IPS DF 6.9 (cell line): ENCODE measurements around the gene C2CD3.
"Not testable (repeated sequence)": the region's sequence is repeated elsewhere in the genome, so short reads cannot be mapped to it uniquely, and the experiment has no call there.

Source experiments
- DNase-seq: peaks from one replicate; pipeline ENCODE4 v3.0.0-alpha.2; 2013; ENCODE audit warnings: low read depth, low spot score
- H3K27ac ChIP-seq: one replicate; pipeline ENCODE4 v1.5.1; 2013; ENCODE audit warnings: low read length, control low read depth
- H3K27me3 ChIP-seq: 2 replicates; pipeline ENCODE4 v1.6.1; 2013; ENCODE audit warnings: mild to moderate bottlenecking, low read length; ENCODE audit not compliant: control insufficient read depth, insufficient read depth
- H3K36me3 ChIP-seq: 2 replicates; pipeline ENCODE4 v1.6.1; 2013; ENCODE audit warnings: low read length; ENCODE audit not compliant: control insufficient read depth, insufficient read depth
- H3K4me1 ChIP-seq: 2 replicates; pipeline ENCODE4 v1.6.1; 2013; ENCODE audit warnings: low read length; ENCODE audit not compliant: control insufficient read depth, insufficient read depth
- H3K4me3 ChIP-seq: 2 replicates; pipeline ENCODE4 v1.5.1; 2013; ENCODE audit warnings: mild to moderate bottlenecking, low read length
- H3K9me3 ChIP-seq: 2 replicates; pipeline ENCODE4 v1.6.1; 2013; ENCODE audit warnings: low read length, inconsistent platforms; ENCODE audit not compliant: control insufficient read depth, insufficient read depth
- WGBS: extraction: QIAGEN DNeasy Blood & Tissue Kit; methylation state at CpG from one replicate; pipeline ENCODE4 v1.1.7; 2013; ENCODE audit warnings: mixed read lengths, missing lambda C conversion rate; ENCODE audit not compliant: insufficient read length, insufficient coverage; 5-methylcytosine and 5-hydroxymethylcytosine counted together

C2CD3 gene

GRCh38 chr11:74090701-74091100, 80.1 kb downstream of the C2CD3 start:
- H3K9me3 ChIP-seq = no peaks in the 10 kb centered on the region
- no peak overlapping the region for H3K27ac ChIP-seq
- no peaks in the 10 kb centered on the region for H3K4me1 ChIP-seq
- no CpG with 5 or more reads among the region's 3 CpGs for WGBS
- H3K4me3 ChIP-seq = no peak overlapping the region
- no peaks in the 10 kb centered on the region for H3K27me3 ChIP-seq
- no peak for DNase-seq
- peaks cover 12% of the 10 kb centered on the region; the same call in 1 of the 2 replicates for H3K36me3 ChIP-seq

DNA sequence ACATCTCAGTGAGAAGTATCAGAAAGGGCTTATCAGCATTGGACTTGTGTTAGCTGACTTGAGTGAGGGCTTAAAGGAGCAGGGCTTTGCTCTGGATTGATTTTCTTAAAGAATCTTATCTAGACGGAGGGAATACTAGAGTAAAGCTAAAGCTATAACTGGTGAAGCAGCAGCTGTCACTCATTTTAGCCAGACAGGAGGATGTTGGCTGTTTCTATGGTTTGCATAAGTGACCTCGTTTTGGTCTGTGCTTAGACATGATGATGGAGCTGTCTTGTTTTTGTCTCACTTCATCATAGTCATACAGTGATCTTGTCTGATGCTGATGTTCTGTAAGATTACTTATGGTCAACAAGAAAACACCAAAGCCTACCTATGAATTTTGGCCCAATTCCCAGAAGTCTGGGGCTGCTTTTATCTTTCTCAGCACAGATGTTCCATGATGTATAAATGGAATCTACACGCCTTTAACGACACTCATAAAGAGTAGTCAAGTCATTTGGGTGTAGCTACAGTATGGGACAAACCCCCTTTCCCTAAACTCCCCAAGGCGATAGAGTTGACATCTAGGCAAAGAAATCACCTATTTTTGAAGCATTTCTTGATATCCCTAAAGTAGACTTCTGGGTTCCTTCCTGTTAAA, 84.4 kb downstream of the C2CD3 start:
- Histone ChIP-seq H3K27me3 (no peaks in the 10 kb centered on the region), H3K4me3 (no peak overlapping the region), H3K4me1 (no peaks in the 10 kb centered on the region), H3K9me3 (no peaks in the 10 kb centered on the region), H3K27ac (no peak overlapping the region), H3K36me3 (peaks cover 8% of the 10 kb centered on the region; the same call in 1 of the 2 replicates)
- no peak for DNase-seq
- WGBS = no CpG with 5 or more reads among the region's 5 CpGs

- Histone ChIP-seq H3K9me3 (no peaks in the 10 kb centered on the region), H3K4me1 (no peaks in the 10 kb centered on the region), H3K4me3 (no peak overlapping the region), H3K27ac (no peak overlapping the region), H3K36me3 (peaks cover 8% of the 10 kb centered on the region; the same call in 1 of the 2 replicates), H3K27me3 (no peaks in the 10 kb centered on the region)
- no peak for DNase-seq
- no CpG with 5 or more reads among the region's 6 CpGs for WGBS
Observed at GRCh38 chr11:74085542-74085892, 85.3 kb downstream of the C2CD3 start.

- 100% methylated on average over 1 of the region's 2 CpGs for WGBS
- H3K9me3 ChIP-seq = no peaks in the 10 kb centered on the region
- H3K4me3 ChIP-seq = no peak overlapping the region
- H3K27me3 ChIP-seq = no peaks in the 10 kb centered on the region
- DNase-seq = no peak
- peaks cover 4% of the 10 kb centered on the region; the same call in 1 of the 2 replicates for H3K36me3 ChIP-seq
- no peaks in the 10 kb centered on the region for H3K4me1 ChIP-seq
- H3K27ac ChIP-seq = no peak overlapping the region
Observed at GRCh38 chr11:74084796-74085541, 85.8 kb downstream of the C2CD3 start.

- H3K4me1 ChIP-seq, DNase-seq, H3K27me3 ChIP-seq, H3K27ac ChIP-seq, H3K9me3 ChIP-seq, H3K4me3 ChIP-seq, H3K36me3 ChIP-seq: not testable (repeated sequence)
- no CpG with 5 or more reads among the region's 4 CpGs for WGBS
Observed at GRCh38 chr11:74083927-74084326, 86.9 kb downstream of the C2CD3 start.

- DNase-seq = no peak
- Histone ChIP-seq H3K9me3 (no peaks in the 10 kb centered on the region), H3K4me3 (no peak overlapping the region), H3K36me3 (peaks cover 2% of the 10 kb centered on the region; the same call in 1 of the 2 replicates), H3K27ac (no peak overlapping the region), H3K4me1 (no peaks in the 10 kb centered on the region), H3K27me3 (no peaks in the 10 kb centered on the region)
- no CpG with 5 or more reads among the region's 1 CpG for WGBS
Observed at GRCh38 chr11:74081428-74081827, 89.4 kb downstream of the C2CD3 start.

- DNase-seq = no peak
- Histone ChIP-seq H3K27ac (no peak overlapping the region), H3K9me3 (no peaks in the 10 kb centered on the region), H3K4me1 (no peaks in the 10 kb centered on the region), H3K36me3 (peaks cover 6% of the 10 kb centered on the region; the same call in 1 of the 2 replicates), H3K4me3 (no peak overlapping the region), H3K27me3 (no peaks in the 10 kb centered on the region)
- no CpG with 5 or more reads among the region's 3 CpGs for WGBS
Observed at GRCh38 chr11:74077193-74077592, 93.6 kb downstream of the C2CD3 start.

GRCh38 chr11:74072721-74073120, 98.1 kb downstream of the C2CD3 start:
- H3K27ac ChIP-seq = no peak overlapping the region
- DNase-seq = no peak
- H3K4me1 ChIP-seq = no peaks in the 10 kb centered on the region
- no peaks in the 10 kb centered on the region for H3K9me3 ChIP-seq
- H3K4me3 ChIP-seq = no peak overlapping the region
- peaks cover 4% of the 10 kb centered on the region; the same call in 1 of the 2 replicates for H3K36me3 ChIP-seq
- no CpG with 5 or more reads among the region's 1 CpG for WGBS
- no peaks in the 10 kb centered on the region for H3K27me3 ChIP-seq

- no peak overlapping the region for H3K4me3 ChIP-seq
- DNase-seq = no peak
Observed at GRCh38 chr11:74072286-74072685, 98.5 kb downstream of the C2CD3 start.

DNA sequence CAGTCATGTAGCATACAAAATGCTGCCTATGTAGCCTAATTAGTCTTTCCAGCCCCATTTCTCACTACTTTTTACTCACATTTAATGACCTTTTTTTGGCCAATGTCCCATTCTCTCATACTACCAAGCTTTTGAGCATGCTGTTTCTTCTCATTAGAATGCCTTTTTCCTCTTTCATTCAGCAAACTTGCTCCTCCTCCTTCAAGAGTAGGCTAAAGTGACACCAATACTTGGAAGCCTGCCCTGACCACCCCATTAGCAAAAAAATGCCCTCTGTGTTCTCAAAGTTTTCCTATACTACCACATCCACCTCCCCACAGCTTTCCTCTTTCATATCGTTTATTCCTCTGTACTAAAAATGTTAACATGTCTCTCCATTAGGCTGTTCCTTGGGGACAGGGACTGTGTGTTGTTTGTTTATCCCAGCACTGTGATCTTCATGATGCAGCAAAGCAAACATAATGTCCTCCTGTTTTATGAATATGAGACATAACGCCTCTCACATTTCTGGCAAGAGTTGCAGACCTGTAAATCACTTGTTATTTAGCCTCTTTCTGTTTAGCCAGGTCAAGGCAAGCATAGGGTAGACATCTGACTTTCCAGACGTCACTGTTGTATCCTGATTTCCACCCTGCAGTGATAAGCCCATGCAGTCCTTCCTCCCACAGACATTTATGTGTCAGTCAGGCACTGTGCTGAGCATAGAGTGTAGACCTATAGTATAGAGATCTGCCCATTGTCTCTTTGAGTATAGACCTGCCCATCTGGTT, 99.9 kb downstream of the C2CD3 start:
- no peaks in the 10 kb centered on the region for H3K27me3 ChIP-seq
- H3K4me3 ChIP-seq = no peak overlapping the region
- no peaks in the 10 kb centered on the region for H3K4me1 ChIP-seq
- WGBS = 100% methylated on average over 1 of the region's 3 CpGs
- no peak overlapping the region for H3K27ac ChIP-seq
- peaks cover 4% of the 10 kb centered on the region; the same call in 1 of the 2 replicates for H3K36me3 ChIP-seq
- DNase-seq = no peak
- H3K9me3 ChIP-seq = no peaks in the 10 kb centered on the region

More at GRCh38 chr11:74072286-74072685, 98.5 kb downstream of the C2CD3 start:
- no peaks in the 10 kb centered on the region for H3K27me3 ChIP-seq
- H3K4me1 ChIP-seq = no peaks in the 10 kb centered on the region
- peaks cover 4% of the 10 kb centered on the region; the same call in 1 of the 2 replicates for H3K36me3 ChIP-seq
- 100% methylated on average over 1 of the region's 1 CpG for WGBS
- H3K9me3 ChIP-seq = no peaks in the 10 kb centered on the region
- no peak overlapping the region for H3K27ac ChIP-seq
